B cell (primary cell): Measurements from ENCODE around the gene BMPR1A. TPM values are rescaled to one million over a fixed set of nuclear protein-coding genes. Genes with fewer than 3 reads are reported as not detected.

ENCODE experiments used
- ATAC-seq: fragments of 200-7000 bp; cut with Tn5 transposase; one replicate; pipeline ENCODE4 v1.10.0; 2021; ENCODE audit warnings: low read depth, mild to moderate bottlenecking, moderate number of reproducible peaks, moderate library complexity
- CTCF ChIA-PET: fragments of 350-600 bp; sonication (Branson Sonifier 250); formaldehyde crosslinking; loops from one replicate; lab custom pipeline; 2021; ENCODE audit warnings: antibody characterized with exemption, inconsistent platforms; lab: Charles Lee
- POLR2A ChIA-PET: fragments of 350-600 bp; sonication (Branson Sonifier 250); formaldehyde crosslinking; loops from one replicate; lab custom pipeline; 2021; ENCODE audit warnings: antibody characterized with exemption; lab: Charles Lee
- DNase-seq: peaks from one replicate; pipeline ENCODE4 v3.0.0; 2013
- H2AFZ ChIP-seq: 2 replicates; pipeline ENCODE4 v1.6.1; 2012; ENCODE audit warnings: mild to moderate bottlenecking, low read depth, low read length; ENCODE audit not compliant: insufficient read depth, poor library complexity, severe bottlenecking
- H3K27ac ChIP-seq, 2 donors: 1 replicate in 1 of 2; 2 replicates in 1 of 2; pipeline ENCODE4 v1.5.1; 2012 to 2013; ENCODE audit warnings: low read length in 2 of 2, mild to moderate bottlenecking in 2 of 2, moderate library complexity in 1 of 2
- H3K27me3 ChIP-seq, 4 experiments: fragments of 200-600 bp in 1 of 4; sonication (generic) in 1 of 4; replicated peaks in 1 of 4; 1 replicate in 2 of 4; 2 replicates in 2 of 4; pipeline versions ENCODE4 v1.6.1 to v1.7.0; 2013 to 2016; ENCODE audit warnings: low read length in 3 of 4, mild to moderate bottlenecking in 2 of 4, mixed read lengths in 1 of 4, moderate library complexity in 1 of 4; ENCODE audit not compliant: insufficient read depth in 4 of 4, control insufficient read depth in 3 of 4; ENCODE audit errors: control extremely low read depth in 1 of 4
- H3K36me3 ChIP-seq, 2 experiments: replicated peaks in 1 of 2; 1 replicate in 1 of 2; 2 replicates in 1 of 2; pipeline versions ENCODE4 v1.6.1 to v1.7.1; 2013; ENCODE audit warnings: low read length in 1 of 2; ENCODE audit not compliant: insufficient read depth in 2 of 2, control insufficient read depth in 1 of 2; ENCODE audit errors: control extremely low read depth in 1 of 2, extremely low read depth in 1 of 2
- H3K4me1 ChIP-seq, 2 donors: fragments of 200-600 bp in 1 of 2; sonication (generic) in 1 of 2; 1 replicate in 1 of 2; 2 replicates in 1 of 2; pipeline versions ENCODE4 v1.5.1 to v1.6.1; 2013 to 2017; ENCODE audit warnings: low read length in 2 of 2; ENCODE audit not compliant: control insufficient read depth in 2 of 2, insufficient read depth in 2 of 2
- H3K4me2 ChIP-seq: replicated peaks from 2 replicates; pipeline ENCODE3; 2012; ENCODE audit warnings: mild to moderate bottlenecking, low read depth, low read length; ENCODE audit not compliant: poor library complexity, severe bottlenecking
- H3K4me3 ChIP-seq, 5 experiments: fragments of 200-600 bp in 1 of 5; sonication (generic) in 1 of 5; 1 replicate in 3 of 5; 2 replicates in 2 of 5; pipeline versions ENCODE4 v1.5.1 to v1.7.0; 2011 to 2016; ENCODE audit warnings: low read length in 4 of 5, mild to moderate bottlenecking in 4 of 5, low read depth in 2 of 5, control low read depth in 1 of 5, moderate library complexity in 1 of 5; ENCODE audit not compliant: insufficient read depth in 1 of 5; ENCODE audit errors: control extremely low read depth in 1 of 5, extremely low read depth in 1 of 5
- H3K79me2 ChIP-seq: fragments of 200-600 bp; sonication (generic); one replicate; pipeline ENCODE4 v1.6.0; 2016; ENCODE audit warnings: low read length; ENCODE audit not compliant: control insufficient read depth, insufficient read depth
- H3K9ac ChIP-seq: fragments of 200-600 bp; sonication (generic); 2 replicates; pipeline ENCODE4 v1.6.1; 2017; ENCODE audit warnings: mild to moderate bottlenecking, low read length, moderate library complexity
- H3K9me3 ChIP-seq, 3 donors: one replicate each; pipeline versions ENCODE4 v1.6.1 to v1.7.1; 2013; ENCODE audit warnings: low read length in 2 of 3; ENCODE audit not compliant: control insufficient read depth in 2 of 3, insufficient read depth in 1 of 3; ENCODE audit errors: control extremely low read depth in 1 of 3
- H4K20me1 ChIP-seq: 2 replicates; pipeline ENCODE4 v1.6.0; 2012; ENCODE audit warnings: mild to moderate bottlenecking, low read length; ENCODE audit not compliant: insufficient read depth, control insufficient read depth, poor library complexity, severe bottlenecking
- H3K27ac Mint-ChIP-seq: one replicate; pipeline ENCODE4 v1.8.0; 2021; ENCODE audit warnings: mixed read lengths
- H3K27me3 Mint-ChIP-seq: one replicate; pipeline ENCODE4 v1.8.0; 2021; ENCODE audit warnings: mixed read lengths
- H3K4me1 Mint-ChIP-seq: one replicate; pipeline ENCODE4 v1.8.0; 2021; ENCODE audit warnings: mixed read lengths
- H3K4me3 Mint-ChIP-seq: one replicate; pipeline ENCODE4 v1.8.0; 2021; ENCODE audit warnings: mixed read lengths
- H3K9me3 Mint-ChIP-seq: one replicate; pipeline ENCODE4 v1.8.0; 2022; ENCODE audit warnings: mixed read lengths; ENCODE audit not compliant: insufficient read depth
- CTCF ChIP-seq: fragments of 200-600 bp; IDR thresholded peaks from one replicate; pipeline ENCODE4 v1.8.0; 2022; ENCODE audit warnings: antibody characterized with exemption, mild to moderate bottlenecking
- EZH2 ChIP-seq: IDR thresholded peaks from 2 replicates; pipeline ENCODE4 v1.6.1; 2012; ENCODE audit warnings: borderline replicate concordance, low read depth, mild to moderate bottlenecking, moderate library complexity, low read length; ENCODE audit not compliant: insufficient read depth, poor library complexity, severe bottlenecking
- WGBS: methylation state at CpG from one replicate; pipeline ENCODE4 v1.1.5; 2013; ENCODE audit warnings: missing lambda C conversion rate; ENCODE audit not compliant: insufficient coverage; 5-methylcytosine and 5-hydroxymethylcytosine counted together
- intact Hi-C: fragments of 100-400 bp; cut with micrococcal nuclease; formaldehyde crosslinking; loops from one replicate; pipeline ENCODE4 v1.10.0; 2022
- polyA plus RNA-seq: library from polyadenylated mRNA; depleted of rRNA; stranded (reverse); fragments of >200 nt; gene quantifications from 2 replicates; pipeline ENCODE4 v1.2.3, GENCODE V29; 2012
- total RNA-seq, 2 donors: library from RNA; stranded (reverse); fragments of 120-200 nt in 1 of 2; gene quantifications; 1 replicate in 1 of 2; 2 replicates in 1 of 2; pipeline versions ENCODE4 v1.2.3 to v1.2.4, GENCODE V29; 2013 to 2022

BMPR1A gene
- total and polyA plus RNA-seq, 2 donors (not counting 1 experiment from before 2014, with no cell fraction given): 1.9 to 15.1 TPM

- Histone ChIP-seq H3K4me1 (peaks cover 0 to 9% of the 10 kb centered on the region in 2 donors), H3K9ac (no peak overlapping the region), H3K27ac (no peak overlapping the region), H3K36me3 (no peaks in the 10 kb centered on the region), H3K27me3 (peaks cover 0 to 3% (median 0%) of the 10 kb centered on the region in 4 experiments), H3K9me3 (no peaks in the 10 kb centered on the region), H4K20me1 (no peaks in the 10 kb centered on the region), H3K4me3 (no peak overlapping the region), H2AFZ (no peak overlapping the region), H3K79me2 (no peaks in the 10 kb centered on the region), H3K4me2 (no peak overlapping the region)
- no peak overlapping the region for H3K27ac Mint-ChIP-seq
- CTCF ChIA-PET: interaction anchor here (0.5 to 1.0 kb wide), 3 partner anchors 9 to 540 kb away, joined by 3 read pairs; no protein-coding TSS in a partner anchor
- DNase-seq (peak; percentile 49), ATAC-seq (peak; percentile 53)
- intact Hi-C loops: no loop called here
- H3K27me3 Mint-ChIP-seq: no peaks in the 10 kb centered on the region
- 84% methylated on average over 36 of the region's 37 CpGs for WGBS
- no peak overlapping the region for H3K4me3 Mint-ChIP-seq
- TF ChIP-seq CTCF (peak; percentile 46), EZH2 (no peak)
- no peaks in the 10 kb centered on the region for H3K9me3 Mint-ChIP-seq
- H3K4me1 Mint-ChIP-seq: peaks cover 3% of the 10 kb centered on the region
- POLR2A ChIA-PET: no interaction called here
Observed at GRCh38 chr10:86960003-86960862, 203.8 kb downstream of the BMPR1A start.

GRCh38 chr10:86960863-86961434, 204.5 kb downstream of the BMPR1A start:
- Mint-ChIP-seq H3K9me3 (no peaks in the 10 kb centered on the region), H3K27ac (no peak overlapping the region), H3K4me1 (peaks cover 8% of the 10 kb centered on the region), H3K27me3 (no peaks in the 10 kb centered on the region), H3K4me3 (no peak overlapping the region)
- POLR2A ChIA-PET: no interaction called here
- Histone ChIP-seq H3K27me3 (peaks cover 0 to 3% (median 0%) of the 10 kb centered on the region in 4 experiments), H3K79me2 (no peaks in the 10 kb centered on the region), H3K4me2 (no peak overlapping the region), H3K9ac (no peak overlapping the region), H4K20me1 (no peaks in the 10 kb centered on the region), H2AFZ (no peak overlapping the region), H3K36me3 (no peaks in the 10 kb centered on the region), H3K4me1 (peaks cover 0 to 13% of the 10 kb centered on the region in 2 donors), H3K4me3 (no peak overlapping the region), H3K9me3 (no peaks in the 10 kb centered on the region), H3K27ac (no peak overlapping the region)
- no peak for ATAC-seq
- 86% methylated on average over 9 of the region's 9 CpGs for WGBS
- intact Hi-C loops: no loop called here
- TF ChIP-seq EZH2 (no peak), CTCF (no peak)
- CTCF ChIA-PET: interaction anchor here (0.5 to 1.0 kb wide), 3 partner anchors 8 to 541 kb away, joined by 3 read pairs; no protein-coding TSS in a partner anchor
- DNase-seq: no peak
